HL-60/S4 treated with phorbol 12-myristate 13-acetate at 8.2 ng/mL for 4 days and 3 days (cell line): Measurements from ENCODE around the gene ACAA1.
"Not testable (repeated sequence)": the region's sequence is repeated elsewhere in the genome, so short reads cannot be mapped to it uniquely, and the experiment has no call there.

Experiments used
- in situ Hi-C: fragments of 300-500 bp; cut with MboI; formaldehyde crosslinking; loops from 2 replicates; pipeline ENCODE4 v1.15.0; 2022; ENCODE audit warnings: low sequenced_read_pairs

The ACAA1 gene

DNA sequence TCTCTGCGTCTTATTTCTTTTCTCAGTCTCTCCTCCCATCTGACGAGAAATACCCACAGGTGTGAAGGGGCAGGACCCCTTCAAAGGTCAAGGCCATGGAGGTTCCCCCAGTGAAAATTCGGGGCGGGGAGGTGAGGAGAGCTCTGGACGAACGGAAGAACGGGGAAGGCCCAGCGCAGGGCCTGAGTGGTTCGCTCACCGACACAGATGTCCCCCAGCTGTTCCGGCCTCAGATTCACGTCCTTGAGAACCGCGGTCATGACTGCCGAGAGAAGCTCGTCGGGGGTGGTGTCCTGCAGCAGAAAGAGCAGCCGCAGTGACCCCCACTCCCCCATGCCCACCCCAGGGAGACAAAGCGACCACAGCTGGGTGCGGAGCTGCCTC lies 542 bp downstream of the ACAA1 start:
- in situ Hi-C loops: no loop called here

GRCh38 chr3:38135621-38136277 lies 1.2 kb downstream of the ACAA1 start:
- in situ Hi-C loops: not testable (repeated sequence)

DNA sequence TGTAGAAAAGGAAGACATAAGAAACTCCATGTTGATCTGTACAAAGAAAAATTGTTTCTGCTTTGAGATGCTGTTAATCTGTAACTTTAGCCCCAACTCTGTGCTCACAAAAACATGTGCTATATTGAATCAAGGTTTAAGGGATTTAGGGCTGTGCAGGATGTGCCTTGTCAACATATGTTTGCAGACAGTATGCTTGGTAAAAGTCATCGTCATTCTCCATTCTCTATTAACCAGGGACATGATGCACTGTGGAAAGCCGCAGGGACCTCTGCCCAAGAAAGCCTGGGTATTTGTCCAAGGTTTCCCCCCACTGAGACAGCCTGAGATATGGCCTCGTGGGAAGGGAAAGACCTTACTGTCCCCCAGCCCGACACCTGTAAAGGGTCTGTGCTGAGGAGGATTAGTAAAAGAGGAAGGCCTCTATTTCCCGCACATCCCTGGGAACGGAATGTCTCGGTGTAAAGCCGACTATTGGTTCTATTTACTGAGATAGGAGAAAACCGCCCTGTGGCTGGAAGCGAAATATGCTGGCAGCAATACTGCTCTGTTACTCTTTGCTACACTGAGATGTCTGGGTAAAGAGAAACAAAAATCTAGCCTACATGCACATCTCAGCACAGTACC lies 2.3 kb downstream of the ACAA1 start:
- in situ Hi-C loops: not testable (repeated sequence)

- in situ Hi-C loops: no loop called here
Observed at GRCh38 chr3:38133557-38134405, 3.1 kb downstream of the ACAA1 start.

DNA sequence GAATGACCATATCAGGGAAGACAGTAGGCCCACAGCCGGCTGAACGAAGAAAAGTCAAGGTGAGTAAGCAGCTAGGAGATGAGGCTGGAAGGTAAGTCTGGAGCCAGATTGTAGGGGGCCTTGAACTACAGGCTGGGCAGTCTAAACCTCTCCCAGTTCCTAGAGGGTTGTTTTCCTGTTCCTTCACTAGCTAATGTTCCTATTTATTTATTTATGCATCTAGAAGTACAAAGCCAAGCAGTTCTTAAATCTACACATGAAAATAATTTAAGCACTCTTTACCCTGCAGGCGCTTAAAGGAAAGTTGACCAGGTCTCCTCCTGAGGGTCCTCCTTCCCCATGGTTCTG lies 3.7 kb downstream of the ACAA1 start:
- in situ Hi-C loops: no loop called here

DNA sequence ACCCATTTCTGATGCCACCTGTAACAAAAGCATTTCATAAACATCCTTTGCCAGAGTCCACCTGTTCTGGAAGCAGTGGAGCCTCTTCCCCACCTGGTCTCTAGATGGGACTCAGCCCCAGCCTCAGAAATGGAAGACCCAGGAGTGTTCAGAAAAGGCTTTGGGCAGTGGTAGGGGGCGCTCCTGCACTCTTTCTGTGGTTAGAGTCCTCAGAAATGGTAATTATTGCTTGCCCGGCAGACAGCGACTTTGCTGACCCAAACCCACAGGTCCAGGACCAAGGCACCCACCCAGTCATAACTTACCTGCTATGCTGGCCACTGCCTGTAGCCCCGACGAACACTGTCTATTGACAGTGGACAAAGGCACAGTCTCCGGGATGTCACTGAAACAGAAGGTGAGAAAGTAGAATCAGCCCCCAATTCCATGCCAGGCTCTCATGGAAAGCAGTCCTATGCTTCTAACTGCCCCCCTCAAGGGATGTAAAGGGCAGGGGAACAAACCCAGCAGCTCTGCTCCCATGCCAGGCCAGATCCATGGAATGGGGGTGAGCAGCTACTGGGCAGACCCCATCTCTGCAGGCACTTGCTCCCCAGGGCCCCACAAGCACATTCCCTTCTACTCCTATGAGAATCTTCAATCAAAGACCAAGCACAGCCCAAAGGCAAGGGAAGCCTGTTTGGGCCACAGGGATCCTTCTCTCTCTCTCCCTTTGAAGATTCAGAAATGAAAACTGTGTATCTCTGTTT lies 5.1 kb downstream of the ACAA1 start:
- in situ Hi-C loops: no loop called here

DNA sequence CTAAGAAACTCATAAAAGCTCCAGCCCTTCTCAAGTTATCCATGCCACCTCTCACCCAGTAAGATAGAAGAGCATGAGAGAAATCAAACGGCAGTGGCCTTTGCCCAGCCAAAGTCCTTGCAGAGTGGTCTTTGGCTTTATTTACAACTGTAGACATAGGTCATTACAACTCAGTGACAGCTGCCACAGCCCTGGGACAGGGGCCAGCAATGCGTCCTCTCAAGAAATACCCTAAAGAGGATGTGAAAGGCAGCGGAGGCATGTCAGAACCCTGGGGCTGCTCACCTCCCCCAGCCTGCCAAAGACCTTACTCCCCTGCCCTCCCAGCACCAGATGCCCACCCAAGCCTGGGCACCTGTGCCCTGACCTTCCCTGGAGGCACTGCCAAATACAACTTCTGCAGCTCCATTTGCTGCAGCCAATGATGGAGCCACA lies 6.3 kb downstream of the ACAA1 start:
- in situ Hi-C loops: no loop called here

- in situ Hi-C loops: no loop called here
Observed at GRCh38 chr3:38129058-38129457, 7.9 kb downstream of the ACAA1 start.

DNA sequence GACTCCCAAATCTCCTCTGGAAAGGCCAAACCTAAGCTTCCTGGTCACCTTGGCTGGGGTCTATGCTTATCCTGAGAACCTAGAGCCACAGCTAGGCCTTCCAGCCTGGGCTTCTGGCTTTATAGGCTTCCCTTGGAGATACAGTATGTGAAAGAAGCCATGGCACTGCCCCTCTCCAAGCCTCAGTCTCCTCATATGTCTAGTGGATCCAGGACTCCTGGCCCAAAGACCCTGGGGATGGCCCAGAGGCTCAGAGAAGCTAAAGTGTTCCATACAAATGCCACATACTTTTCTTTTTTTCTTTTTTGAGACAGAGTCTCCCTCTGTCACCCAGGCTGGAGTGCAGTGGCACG lies 8.6 kb downstream of the ACAA1 start:
- in situ Hi-C loops: no loop called here

GRCh38 chr3:38127611-38128302 lies 9.2 kb downstream of the ACAA1 start:
- in situ Hi-C loops: no loop called here

DNA sequence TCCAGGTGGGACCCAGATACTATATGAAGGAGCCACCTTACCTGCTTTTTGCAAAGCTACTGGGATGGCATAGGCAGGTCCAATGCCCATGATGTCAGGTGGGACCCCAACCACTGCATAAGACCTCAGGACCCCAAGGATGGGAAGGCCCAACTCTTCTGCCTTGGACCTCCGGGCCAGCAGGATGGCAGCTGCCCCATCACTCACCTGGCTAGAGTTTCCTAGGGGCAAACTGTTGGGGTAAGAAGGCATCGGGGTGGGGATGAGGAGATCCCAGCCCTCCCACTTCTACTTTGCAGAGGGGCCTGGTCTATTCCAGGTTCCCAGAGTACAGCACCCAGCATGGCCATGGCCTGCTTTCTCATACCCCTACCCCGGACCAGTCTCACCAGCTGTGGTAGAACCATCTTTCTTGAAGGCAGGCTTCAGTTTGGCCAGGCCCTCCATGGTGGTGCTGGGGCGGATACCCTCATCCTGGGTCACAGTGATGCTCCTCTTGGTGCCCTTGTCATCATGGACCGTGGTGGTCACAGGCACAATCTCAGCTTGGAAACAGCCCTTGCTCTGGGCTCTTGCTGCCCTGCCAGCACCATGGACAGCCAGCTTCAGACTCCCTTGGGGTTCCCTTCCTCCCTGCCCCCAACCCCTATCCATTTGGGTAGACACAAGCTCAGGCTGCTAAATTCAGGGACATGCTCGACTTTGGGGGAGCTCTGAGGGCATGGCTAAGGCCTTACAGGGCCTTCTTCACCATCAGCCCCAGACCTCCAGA lies 10.6 kb downstream of the ACAA1 start:
- in situ Hi-C loops: no loop called here

- in situ Hi-C loops: no loop called here
Observed at GRCh38 chr3:38125305-38126120, 11.4 kb downstream of the ACAA1 start.

- in situ Hi-C loops: no loop called here
Observed at GRCh38 chr3:38124324-38125122, 12.4 kb downstream of the ACAA1 start.

DNA sequence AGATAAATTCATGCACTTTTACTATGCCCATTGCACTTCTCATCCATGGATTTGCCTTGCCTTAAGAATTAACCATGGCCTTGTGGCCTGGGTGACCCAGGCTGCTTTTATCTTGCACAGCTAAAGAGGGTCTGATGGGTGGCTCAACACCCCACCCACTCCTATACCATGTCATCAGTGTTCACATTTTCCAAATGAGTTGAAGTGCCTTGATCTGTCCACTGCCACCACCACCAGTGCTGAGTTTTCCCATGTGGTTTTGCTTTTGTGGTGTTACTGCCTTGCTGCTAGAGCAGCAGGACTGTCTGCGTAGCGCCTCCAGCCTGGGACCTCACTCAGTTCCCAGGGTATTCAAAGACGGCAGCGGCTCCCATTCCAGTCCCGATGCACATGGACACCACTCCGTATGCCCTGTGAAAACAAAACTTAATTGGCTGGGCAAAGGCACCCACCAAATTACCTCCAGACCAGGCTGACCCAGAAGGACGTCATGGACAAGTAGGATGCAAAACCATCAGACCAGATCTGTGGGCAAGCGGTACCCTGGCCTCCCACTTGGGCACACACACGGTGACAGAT lies 14.1 kb downstream of the ACAA1 start:
- in situ Hi-C loops: no loop called here

DNA sequence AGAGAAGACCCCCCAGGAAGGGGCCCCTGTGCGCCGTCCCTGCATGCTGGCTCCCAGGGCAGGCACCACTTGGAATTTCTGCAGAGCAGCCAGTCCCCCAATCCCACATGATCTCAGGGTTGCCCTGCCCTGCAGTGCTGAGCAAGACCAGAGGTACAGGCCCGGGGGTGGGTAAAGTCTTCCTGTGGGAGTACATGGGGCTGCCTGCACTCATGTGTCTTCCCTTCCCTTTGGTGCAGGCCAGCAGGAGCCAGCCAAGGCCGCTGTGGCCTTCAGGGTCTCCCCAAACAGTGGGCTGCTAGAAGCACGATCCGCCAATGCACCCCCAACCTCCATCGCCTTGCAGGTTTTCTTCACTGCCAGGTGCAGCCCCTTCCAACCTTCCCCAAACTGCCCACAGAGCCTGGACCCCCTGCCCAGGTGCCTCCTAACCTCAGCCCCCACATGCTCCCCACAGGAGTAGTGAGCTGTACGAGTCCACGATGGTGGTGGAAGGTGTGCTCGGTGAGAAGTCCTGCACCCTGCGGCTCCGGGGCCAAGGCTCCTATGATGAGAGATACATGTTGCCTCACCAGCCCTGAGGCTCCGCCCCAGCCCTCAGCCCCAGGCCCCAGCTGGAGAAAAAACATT lies 15.0 kb downstream of the ACAA1 start:
- in situ Hi-C loops: no loop called here

DNA sequence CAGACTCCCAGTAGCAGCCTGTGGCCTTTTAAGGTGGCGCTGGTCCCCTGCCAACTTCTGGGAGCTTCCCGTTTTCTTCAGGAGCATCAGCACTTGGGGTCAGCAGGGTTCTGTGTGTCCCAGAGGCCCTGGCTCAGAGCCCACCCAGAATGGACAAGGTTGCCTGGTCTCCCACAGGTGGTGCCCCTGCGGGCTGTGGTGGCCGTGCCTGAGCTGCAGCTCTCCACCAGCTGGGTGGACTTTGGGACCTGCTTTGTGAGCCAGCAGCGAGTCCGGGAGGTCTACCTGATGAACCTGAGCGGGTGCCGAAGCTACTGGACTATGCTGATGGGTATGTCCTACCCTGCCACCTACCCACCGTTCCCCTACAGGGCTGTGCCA lies 15.5 kb downstream of the ACAA1 start:
- in situ Hi-C loops: no loop called here

DNA sequence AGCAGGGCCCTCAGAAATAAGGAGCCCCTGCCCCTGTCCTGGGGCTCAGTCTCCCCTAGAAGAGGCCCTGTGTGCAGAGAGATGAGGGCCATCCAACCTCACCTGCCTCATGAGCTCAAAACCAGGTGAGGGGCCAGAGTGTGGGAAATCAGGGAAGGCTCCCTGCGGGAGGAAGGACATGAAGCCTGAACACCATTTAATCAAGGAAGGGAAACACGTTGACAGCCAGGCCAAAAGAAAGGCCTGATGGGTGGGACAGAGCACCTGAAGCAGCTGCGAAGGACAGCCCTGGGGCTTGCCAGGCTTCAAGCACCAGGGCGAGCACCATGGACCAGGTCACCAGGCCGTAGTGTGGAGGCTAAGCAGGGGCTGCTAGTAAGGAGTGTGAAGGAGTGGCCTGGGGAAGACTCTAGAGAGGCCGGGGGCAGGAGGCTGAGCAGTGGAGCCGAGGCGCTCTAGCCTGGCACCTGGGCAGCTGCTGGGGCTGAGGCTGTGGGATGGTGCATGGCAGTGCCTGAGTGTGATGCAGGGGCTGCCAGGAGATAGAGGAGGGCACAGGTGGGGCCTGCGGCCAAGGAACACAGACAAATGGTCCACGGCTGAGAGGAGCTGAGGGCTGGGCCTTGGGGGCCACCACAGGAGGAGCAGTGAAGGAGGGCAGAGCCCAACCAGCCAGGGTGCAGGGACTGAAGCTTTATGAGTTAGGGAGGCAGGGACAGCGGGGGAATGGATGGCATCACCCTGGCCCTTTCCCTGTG lies 16.1 kb downstream of the ACAA1 start:
- in situ Hi-C loops: no loop called here
